Spleen (tissue), 11 donors: ENCODE results near the gene NAMPT. TPM values are rescaled to one million over a fixed set of nuclear protein-coding genes. Genes with fewer than 3 reads are reported as not detected.
A peak's percentile ranks its signal among the peaks of the same experiment; 100 is the strongest.

ENCODE experiments used
- DNase-seq: peaks from one replicate; pipeline ENCODE4 v3.0.0-alpha.2; 2020
- H3K27ac ChIP-seq, 8 donors: fragments of 200-600 bp; sonication (generic) in 7 of 8; 1 replicate in 4 of 8; 2 replicates in 4 of 8; pipeline versions ENCODE4 v1.5.0 to v1.8.0; 2016 to 2021; ENCODE audit warnings: inconsistent platforms in 4 of 8, mild to moderate bottlenecking in 4 of 8, moderate library complexity in 1 of 8
- H3K27me3 ChIP-seq, 7 donors: fragments of 200-600 bp; sonication (generic) in 6 of 7; replicated peaks in 1 of 7; 1 replicate in 4 of 7; 2 replicates in 3 of 7; pipeline versions ENCODE4 v1.5.0 to v1.8.0; 2016 to 2021; ENCODE audit warnings: inconsistent platforms in 3 of 7, mild to moderate bottlenecking in 1 of 7
- H3K36me3 ChIP-seq, 6 donors: fragments of 200-600 bp; sonication (generic) in 5 of 6; 1 replicate in 4 of 6; 2 replicates in 2 of 6; pipeline versions ENCODE4 v1.5.0 to v1.8.0; 2016 to 2021; ENCODE audit warnings: inconsistent platforms in 2 of 6
- H3K4me1 ChIP-seq, 6 donors: fragments of 200-600 bp; sonication (generic) in 5 of 6; 1 replicate in 3 of 6; 2 replicates in 3 of 6; pipeline versions ENCODE4 v1.5.0 to v1.8.0; 2016 to 2021; ENCODE audit warnings: inconsistent platforms in 3 of 6
- H3K4me3 ChIP-seq, 8 donors: fragments of 200-600 bp; sonication (generic) in 7 of 8; 1 replicate in 4 of 8; 2 replicates in 4 of 8; pipeline versions ENCODE4 v1.5.0 to v1.8.0; 2016 to 2021; ENCODE audit warnings: inconsistent platforms in 4 of 8, mild to moderate bottlenecking in 4 of 8, moderate library complexity in 2 of 8
- H3K9me3 ChIP-seq, 8 donors: fragments of 200-600 bp; sonication (generic) in 7 of 8; 1 replicate in 4 of 8; 2 replicates in 4 of 8; pipeline versions ENCODE4 v1.5.0 to v1.8.0; 2016 to 2021; ENCODE audit warnings: inconsistent platforms in 4 of 8
- CTCF ChIP-seq, 11 experiments: fragments of 200-600 bp in 7 of 11; fragments of 450-650 bp in 4 of 11; sonication (generic) in 4 of 11; IDR thresholded peaks in 8 of 11; conservative IDR thresholded peaks in 3 of 11; 1 replicate in 7 of 11; 2 replicates in 4 of 11; pipeline versions ENCODE4 v1.4.0 to v1.8.0; 2016 to 2021; ENCODE audit warnings: antibody characterized with exemption in 11 of 11, inconsistent platforms in 4 of 11, mild to moderate bottlenecking in 1 of 11
- POLR2A ChIP-seq, 3 donors: fragments of 450-650 bp; IDR thresholded peaks; one replicate each; pipeline ENCODE4 v1.5.1; 2017; ENCODE audit warnings: antibody characterized with exemption in 3 of 3, mild to moderate bottlenecking in 1 of 3
- POLR2AphosphoS5 ChIP-seq, 3 donors: sonication (generic); formaldehyde crosslinking; IDR thresholded peaks; one replicate each; pipeline ENCODE4 v1.5.1; 2017; ENCODE audit warnings: antibody characterized with exemption in 3 of 3
- WGBS, 5 donors: extraction: QIAGEN DNeasy Blood & Tissue Kit in 3 of 5; methylation state at CpG; one replicate each; pipeline versions ENCODE4 v1.1.5 to v1.1.7; 2013 to 2018; 5-methylcytosine and 5-hydroxymethylcytosine counted together
- intact Hi-C: fragments of 100-400 bp; cut with DNase I; formaldehyde crosslinking; loops from one replicate; pipeline ENCODE4 v1.15.0; 2023; ENCODE audit warnings: low total_unique reads
- polyA plus RNA-seq, 3 donors: library from polyadenylated mRNA; stranded (reverse); fragments of 200-250 nt; gene quantifications; one replicate each; pipeline ENCODE4 v1.2.1, GENCODE V29; 2013
- total RNA-seq, 7 donors: library from RNA; depleted of rRNA in 3 of 7; stranded (reverse); fragments of >200 nt in 3 of 7; fragmentation: NEBNext Ultra II Directional in 4 of 7; extraction: Animal tissue kit (Norgen Biotek cat#: 25700) in 4 of 7; gene quantifications; one replicate each; pipeline versions ENCODE4 v1.1.0 to v1.2.1, GENCODE V29; 2016 to 2021
- donor health status: healthy with polysubstance abuse.
- donor health status: DM: no; HTN: no; CAD: no; lungs with moderate emphysema.
- donor health status: DM: no; HTN: no; CAD: no.
- donor health status: Bipolar disorder and iron deficiency.
- donor health status: healthy.
- donor health status: DM: no; HTN: no; CAD: no.
- donor health status: DM: yes; HTN: yes; CAD: no.

Gene NAMPT
- total and polyA plus RNA-seq, 10 donors = 24.7 to 1,259 (median 314) TPM

GRCh38 chr7:106248600-106248999, 36.2 kb downstream of the NAMPT start:
- no peak for DNase-seq
- Histone ChIP-seq H3K36me3 (peaks cover 2 to 69% (median 51%) of the 10 kb centered on the region in 6 donors), H3K4me1 (no peaks in the 10 kb centered on the region), H3K27ac (no peak overlapping the region), H3K9me3 (peaks cover 0 to 22% (median 16%) of the 10 kb centered on the region in 8 donors), H3K4me3 (no peak overlapping the region), H3K27me3 (no peaks in the 10 kb centered on the region)
- intact Hi-C loops = no loop called here
- WGBS, 5 donors = 97 to 99% (median 98%) methylated on average over 2 of the region's 2 CpGs
- TF ChIP-seq POLR2AphosphoS5 (IDR thresholded peaks at IDR 0.05) = no peak
- no peak for TF ChIP-seq CTCF (IDR thresholded peaks at IDR 0.05 in 8 of 11, conservative IDR thresholded peaks at IDR 0.05 in 3 of 11)
- TF ChIP-seq POLR2A (IDR thresholded peaks at IDR 0.05) = no peak

- WGBS, 5 donors = 97 to 99% (median 98%) methylated on average over 4 of the region's 4 CpGs
- Histone ChIP-seq H3K36me3 (peaks cover 2 to 62% (median 46%) of the 10 kb centered on the region in 6 donors), H3K4me3 (no peak overlapping the region), H3K9me3 (peaks cover 0 to 22% (median 16%) of the 10 kb centered on the region in 8 donors), H3K27me3 (no peaks in the 10 kb centered on the region), H3K4me1 (no peaks in the 10 kb centered on the region), H3K27ac (peak overlapping the region in 1 of 8 donors; percentile 2)
- no peak for DNase-seq
- intact Hi-C loops = no loop called here
- TF ChIP-seq POLR2AphosphoS5 (IDR thresholded peaks at IDR 0.05) (peak in 1 of 3 donors; percentile 53), POLR2A (IDR thresholded peaks at IDR 0.05) (no peak)
These were observed 36.9 kb downstream of the NAMPT start for GRCh38 chr7:106247841-106248240.

GRCh38 chr7:106246902-106247711, 37.7 kb downstream of the NAMPT start:
- 78 to 90% (median 84%) methylated on average over 5 of the region's 5 CpGs for WGBS, 5 donors
- Histone ChIP-seq H3K27me3 (no peaks in the 10 kb centered on the region), H3K36me3 (peaks cover 2 to 54% (median 39%) of the 10 kb centered on the region in 6 donors), H3K27ac (peak overlapping the region in 1 of 8 donors; percentile 2), H3K9me3 (peaks cover 0 to 22% (median 16%) of the 10 kb centered on the region in 8 donors), H3K4me3 (no peak overlapping the region), H3K4me1 (no peaks in the 10 kb centered on the region)
- intact Hi-C loops = no loop called here
- TF ChIP-seq POLR2AphosphoS5 (IDR thresholded peaks at IDR 0.05) (no peak), CTCF (IDR thresholded peaks at IDR 0.05 in 8 of 11, conservative IDR thresholded peaks at IDR 0.05 in 3 of 11) (no peak), POLR2A (IDR thresholded peaks at IDR 0.05) (no peak)
- no peak for DNase-seq

- DNase-seq = no peak
- no peak overlapping the region for H3K27ac ChIP-seq
- no peak overlapping the region for H3K4me3 ChIP-seq
- H3K4me1 ChIP-seq = no peaks in the 10 kb centered on the region
- 68 to 78% (median 70%) methylated on average over 2 of the region's 2 CpGs for WGBS, 5 donors
- intact Hi-C loops = no loop called here
- TF ChIP-seq CTCF (IDR thresholded peaks at IDR 0.05 in 8 of 11, conservative IDR thresholded peaks at IDR 0.05 in 3 of 11) (no peak), POLR2AphosphoS5 (IDR thresholded peaks at IDR 0.05) (no peak), POLR2A (IDR thresholded peaks at IDR 0.05) (no peak)
- H3K36me3 ChIP-seq = peaks cover 0 to 22% (median 15%) of the 10 kb centered on the region in 6 donors
- no peaks in the 10 kb centered on the region for H3K27me3 ChIP-seq
- peaks cover 0 to 22% (median 16%) of the 10 kb centered on the region in 8 donors for H3K9me3 ChIP-seq
These were observed 40.9 kb downstream of the NAMPT start for GRCh38 chr7:106243893-106244292.
